GM12878 (cell line): Measurements from ENCODE around the gene CYB561A3.

Experiments used
- CREM ChIP-seq: IDR thresholded peaks from 2 replicates; pipeline ENCODE4 v1.6.1; 2014; ENCODE audit warnings: antibody characterized with exemption, low read depth
- EZH2 ChIP-seq: IDR thresholded peaks from 2 replicates; pipeline ENCODE4 v1.6.1; 2012; ENCODE audit warnings: low read depth, mild to moderate bottlenecking, control low read depth, inconsistent platforms, low read length, borderline replicate concordance; ENCODE audit not compliant: control insufficient read depth
- MYC ChIP-seq: IDR thresholded peaks from 2 replicates; pipeline ENCODE4 v1.6.1; 2011; ENCODE audit warnings: mild to moderate bottlenecking, low read length, moderate library complexity, inconsistent platforms; ENCODE audit not compliant: insufficient read depth, insufficient replicate concordance, insufficient read length, severe bottlenecking
- POLR2A ChIP-seq: IDR thresholded peaks from 2 replicates; pipeline ENCODE4 v1.6.1; 2011; ENCODE audit warnings: low read depth, mild to moderate bottlenecking, low read length
- POLR2AphosphoS5 ChIP-seq: IDR thresholded peaks from 2 replicates; pipeline ENCODE4 v1.6.1; 2011; ENCODE audit warnings: mild to moderate bottlenecking, low read length, inconsistent platforms
- SMAD1 ChIP-seq: fragments of 450-650 bp; IDR thresholded peaks from 2 replicates; pipeline ENCODE4 v1.6.1; 2018; ENCODE audit warnings: mild to moderate bottlenecking, low read depth; ENCODE audit not compliant: partially characterized antibody
- SRF ChIP-seq, 2 experiments: IDR thresholded peaks; 2 replicates each; pipeline ENCODE4 v1.6.1; 2011; ENCODE audit warnings: low read depth in 2 of 2, low read length in 2 of 2, mild to moderate bottlenecking in 1 of 2, moderate library complexity in 1 of 2
- SUPT20H ChIP-seq: IDR thresholded peaks from 2 replicates; pipeline ENCODE4 v1.6.1; 2011; ENCODE audit warnings: low read depth, mild to moderate bottlenecking, low read length, moderate library complexity, borderline replicate concordance; ENCODE audit not compliant: control insufficient read depth
- ZNF24 ChIP-seq: fragments of 450-650 bp; IDR thresholded peaks from 2 replicates; pipeline ENCODE4 v1.6.1; 2017; ENCODE audit warnings: antibody characterized with exemption, mild to moderate bottlenecking
- ZZZ3 ChIP-seq: IDR thresholded peaks from 2 replicates; pipeline ENCODE4 v1.6.1; 2011; ENCODE audit warnings: low read depth; ENCODE audit not compliant: control insufficient read depth, insufficient read length
- TF ChIP-seq, protein P1 (sequence below), 3 experiments: IDR thresholded peaks in 2 of 3; conservative IDR thresholded peaks in 1 of 3; 2 replicates each; pipeline ENCODE4 v1.5.1; 2011; ENCODE audit warnings: low read depth in 3 of 3, low read length in 3 of 3, mild to moderate bottlenecking in 3 of 3, control low read depth in 2 of 3, moderate library complexity in 2 of 3, inconsistent platforms in 1 of 3, mixed read lengths in 1 of 3; ENCODE audit not compliant: control insufficient read depth in 2 of 3, insufficient read depth in 1 of 3; ENCODE audit errors: extremely low read depth in 1 of 3
- TF ChIP-seq, protein P2 (sequence below): IDR thresholded peaks from 2 replicates; pipeline ENCODE4 v1.6.1; 2012; ENCODE audit warnings: low read depth, low read length, improper control_type of control experiment
- TF ChIP-seq, protein P3 (sequence below): IDR thresholded peaks from 2 replicates; pipeline ENCODE4 v1.6.1; 2011; ENCODE audit warnings: low read depth, mild to moderate bottlenecking, low read length, moderate library complexity, borderline replicate concordance; ENCODE audit errors: extremely low read depth

DNA sequence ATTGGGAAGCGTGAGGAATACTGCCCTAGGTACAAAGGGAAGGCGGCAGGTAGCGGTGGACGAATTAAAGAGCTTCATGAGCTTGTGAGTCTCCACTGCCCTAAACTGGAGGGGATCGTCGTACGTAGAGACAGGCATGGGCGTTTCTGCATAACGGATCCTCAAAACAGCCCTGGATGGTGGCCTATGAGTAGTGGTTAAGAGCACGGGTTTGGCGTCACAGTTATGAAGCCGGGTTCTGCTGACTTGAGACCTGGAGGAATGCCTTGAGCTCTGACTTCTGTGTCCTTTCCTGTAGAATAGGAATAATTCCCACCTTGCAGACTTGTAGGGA lies 827 bp upstream of the CYB561A3 start:
- TF ChIP-seq POLR2AphosphoS5 (no peak), SUPT20H (no peak), SMAD1 (no peak), ZNF24 (no peak), EZH2 (no peak), MYC (no peak), CREM (no peak; the same call in 1 of the 2 replicates), POLR2A (no peak), ZZZ3 (no peak), SRF (IDR thresholded peaks at IDR 0.05; ENCODE audit: low read depth in 2 of 2, low read length in 2 of 2) (no peak)
- TF ChIP-seq, protein P1, sequence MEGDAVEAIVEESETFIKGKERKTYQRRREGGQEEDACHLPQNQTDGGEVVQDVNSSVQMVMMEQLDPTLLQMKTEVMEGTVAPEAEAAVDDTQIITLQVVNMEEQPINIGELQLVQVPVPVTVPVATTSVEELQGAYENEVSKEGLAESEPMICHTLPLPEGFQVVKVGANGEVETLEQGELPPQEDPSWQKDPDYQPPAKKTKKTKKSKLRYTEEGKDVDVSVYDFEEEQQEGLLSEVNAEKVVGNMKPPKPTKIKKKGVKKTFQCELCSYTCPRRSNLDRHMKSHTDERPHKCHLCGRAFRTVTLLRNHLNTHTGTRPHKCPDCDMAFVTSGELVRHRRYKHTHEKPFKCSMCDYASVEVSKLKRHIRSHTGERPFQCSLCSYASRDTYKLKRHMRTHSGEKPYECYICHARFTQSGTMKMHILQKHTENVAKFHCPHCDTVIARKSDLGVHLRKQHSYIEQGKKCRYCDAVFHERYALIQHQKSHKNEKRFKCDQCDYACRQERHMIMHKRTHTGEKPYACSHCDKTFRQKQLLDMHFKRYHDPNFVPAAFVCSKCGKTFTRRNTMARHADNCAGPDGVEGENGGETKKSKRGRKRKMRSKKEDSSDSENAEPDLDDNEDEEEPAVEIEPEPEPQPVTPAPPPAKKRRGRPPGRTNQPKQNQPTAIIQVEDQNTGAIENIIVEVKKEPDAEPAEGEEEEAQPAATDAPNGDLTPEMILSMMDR (IDR thresholded peaks at IDR 0.05 in 2 of 3, conservative IDR thresholded peaks at IDR 0.05 in 1 of 3; ENCODE audit: control insufficient read depth in 2 of 3, extremely low read depth in 1 of 3, insufficient read depth in 1 of 3, low read depth in 3 of 3, low read length in 3 of 3) = no peak
- TF ChIP-seq, protein P2, sequence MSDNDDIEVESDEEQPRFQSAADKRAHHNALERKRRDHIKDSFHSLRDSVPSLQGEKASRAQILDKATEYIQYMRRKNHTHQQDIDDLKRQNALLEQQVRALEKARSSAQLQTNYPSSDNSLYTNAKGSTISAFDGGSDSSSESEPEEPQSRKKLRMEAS = no peak
- TF ChIP-seq, protein P3, sequence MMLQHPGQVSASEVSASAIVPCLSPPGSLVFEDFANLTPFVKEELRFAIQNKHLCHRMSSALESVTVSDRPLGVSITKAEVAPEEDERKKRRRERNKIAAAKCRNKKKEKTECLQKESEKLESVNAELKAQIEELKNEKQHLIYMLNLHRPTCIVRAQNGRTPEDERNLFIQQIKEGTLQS = no peak
